GM23248 (cell line): Measurements from ENCODE around the gene ENTR1. TPM values are rescaled to one million over a fixed set of nuclear protein-coding genes. Genes with fewer than 3 reads are reported as not detected.
"Not testable (repeated sequence)": the region's sequence is repeated elsewhere in the genome, so short reads cannot be mapped to it uniquely, and the experiment has no call there.

Experiments used
- DNase-seq: peaks from one replicate; pipeline ENCODE4 v3.0.0-alpha.2; 2015
- H2AFZ ChIP-seq: fragments of 200-600 bp; sonication (generic); 2 replicates; pipeline ENCODE4 v1.6.1; 2016; ENCODE audit warnings: antibody characterized with exemption
- H3F3A ChIP-seq: fragments of 200-600 bp; sonication (generic); 2 replicates; pipeline ENCODE4 v1.6.1; 2016; ENCODE audit warnings: mild to moderate bottlenecking, antibody characterized with exemption, mixed run types; ENCODE audit not compliant: insufficient read depth
- H3K27ac ChIP-seq: fragments of 200-600 bp; sonication (generic); 2 replicates; pipeline ENCODE4 v1.5.1; 2016; ENCODE audit warnings: mild to moderate bottlenecking
- H3K27me3 ChIP-seq: fragments of 200-600 bp; sonication (generic); replicated peaks from 2 replicates; pipeline ENCODE4 v1.6.1; 2016; ENCODE audit warnings: mild to moderate bottlenecking; ENCODE audit not compliant: insufficient read depth
- H3K36me3 ChIP-seq: fragments of 200-600 bp; sonication (generic); 2 replicates; pipeline ENCODE4 v1.6.1; 2016; ENCODE audit warnings: low read depth, mild to moderate bottlenecking
- H3K4me1 ChIP-seq: fragments of 200-600 bp; sonication (generic); 2 replicates; pipeline ENCODE4 v1.6.1; 2016; ENCODE audit warnings: mild to moderate bottlenecking; ENCODE audit not compliant: insufficient read depth
- H3K4me2 ChIP-seq: fragments of 200-600 bp; sonication (generic); one replicate; pipeline ENCODE4 v1.6.1; 2016; ENCODE audit warnings: mild to moderate bottlenecking; ENCODE audit not compliant: unreplicated experiment
- H3K4me3 ChIP-seq: fragments of 200-600 bp; sonication (generic); 2 replicates; pipeline ENCODE4 v1.5.1; 2016; ENCODE audit warnings: mild to moderate bottlenecking
- H3K79me2 ChIP-seq: fragments of 200-600 bp; sonication (generic); 2 replicates; pipeline ENCODE4 v1.6.1; 2016; ENCODE audit warnings: mild to moderate bottlenecking; ENCODE audit not compliant: insufficient read depth
- H3K9ac ChIP-seq: fragments of 200-600 bp; sonication (generic); 2 replicates; pipeline ENCODE4 v1.6.1; 2016; ENCODE audit warnings: mild to moderate bottlenecking
- H3K9me2 ChIP-seq: fragments of 200-600 bp; sonication (generic); 2 replicates; pipeline ENCODE4 v1.6.1; 2016; ENCODE audit warnings: mixed run types, mild to moderate bottlenecking, moderate library complexity; ENCODE audit not compliant: insufficient read depth
- H3K9me3 ChIP-seq: fragments of 200-600 bp; sonication (generic); one replicate; pipeline ENCODE4 v1.6.1; 2017; ENCODE audit warnings: low read depth
- H4K20me1 ChIP-seq: fragments of 200-600 bp; sonication (generic); 2 replicates; pipeline ENCODE4 v1.6.0; 2016; ENCODE audit not compliant: insufficient read depth
- EZH2 ChIP-seq: fragments of 200-600 bp; sonication (generic); IDR thresholded peaks from 2 replicates; pipeline ENCODE4 v1.6.1; 2018; ENCODE audit warnings: antibody characterized with exemption, mild to moderate bottlenecking; ENCODE audit not compliant: insufficient read depth, poor library complexity, severe bottlenecking
- EZH2phosphoT487 ChIP-seq: fragments of 200-600 bp; sonication (generic); IDR thresholded peaks from 2 replicates; pipeline ENCODE4 v1.6.1; 2018; ENCODE audit warnings: antibody characterized with exemption, moderate library complexity, mild to moderate bottlenecking, low read depth; ENCODE audit not compliant: insufficient read depth
- WGBS, 2 experiments: methylation state at CpG; one replicate each; pipeline ENCODE4 v1.1.6; 2015 to 2017; ENCODE audit warnings: low lambda C conversion rate in 2 of 2, low coverage in 1 of 2; ENCODE audit errors: missing lambda C conversion rate in 2 of 2; 5-methylcytosine and 5-hydroxymethylcytosine counted together
- in situ Hi-C: fragments of 300-500 bp; cut with MboI; formaldehyde crosslinking; loops from 2 replicates; pipeline ENCODE4 v1.15.0; 2020
- polyA plus RNA-seq: library from polyadenylated mRNA; unstranded; fragments of >200 nt; fragmentation: Nextera tagmentation; extraction: Ambion mirVana; gene quantifications from 2 replicates; pipeline ENCODE4 v1.2.1, GENCODE V29; 2016
- total RNA-seq: library from RNA; depleted of rRNA; stranded (reverse); fragments of >200 nt; shearing (Covaris generic); gene quantifications from 2 replicates; pipeline ENCODE4 v1.2.3, GENCODE V29; 2014

Gene ENTR1
- total and polyA plus RNA-seq, 2 experiments from 2014 or later = 11.2 to 36.4 TPM

- Histone ChIP-seq H3K27ac (no peak overlapping the region), H2AFZ (no peak overlapping the region), H3K27me3 (no peaks in the 10 kb centered on the region), H3F3A (peaks cover 11% of the 10 kb centered on the region; the same call in 1 of the 2 replicates), H3K9me2 (no peaks in the 10 kb centered on the region), H3K4me3 (no peak overlapping the region), H3K4me1 (no peaks in the 10 kb centered on the region), H3K9ac (no peak overlapping the region), H3K36me3 (no peaks in the 10 kb centered on the region), H3K9me3 (no peaks in the 10 kb centered on the region), H3K4me2 (no peak overlapping the region), H4K20me1 (no peaks in the 10 kb centered on the region), H3K79me2 (peaks cover 15% of the 10 kb centered on the region)
- in situ Hi-C loops = no loop called here
- WGBS, 2 experiments = 92 to 96% methylated on average over 23 to 29 of the region's 29 CpGs
- TF ChIP-seq EZH2phosphoT487 (no peak), EZH2 (no peak)
- no peak for DNase-seq
Measured at GRCh38 chr9:136430588-136431234, 20.3 kb upstream of the ENTR1 start.

GRCh38 chr9:136429683-136430491, 19.5 kb upstream of the ENTR1 start:
- Histone ChIP-seq H4K20me1 (no peaks in the 10 kb centered on the region), H3K79me2 (peaks cover 7% of the 10 kb centered on the region), H2AFZ (no peak overlapping the region), H3K9me2 (no peaks in the 10 kb centered on the region), H3F3A (peaks cover 11% of the 10 kb centered on the region; the same call in 1 of the 2 replicates), H3K4me3 (no peak overlapping the region), H3K9me3 (no peaks in the 10 kb centered on the region), H3K27me3 (no peaks in the 10 kb centered on the region), H3K27ac (no peak overlapping the region), H3K4me1 (no peaks in the 10 kb centered on the region), H3K4me2 (no peak overlapping the region), H3K9ac (no peak overlapping the region), H3K36me3 (no peaks in the 10 kb centered on the region)
- 86 to 88% methylated on average over 28 to 32 of the region's 32 CpGs for WGBS, 2 experiments
- in situ Hi-C loops = no loop called here
- no peak for TF ChIP-seq EZH2
- no peak for TF ChIP-seq EZH2phosphoT487
- DNase-seq = no peak

- Histone ChIP-seq H3K4me2 (no peak overlapping the region), H3K4me3 (no peak overlapping the region), H4K20me1 (no peaks in the 10 kb centered on the region), H3K9me2 (no peaks in the 10 kb centered on the region), H3K36me3 (peaks cover 2% of the 10 kb centered on the region; the same call in 1 of the 2 replicates), H3K79me2 (no peaks in the 10 kb centered on the region), H3K9me3 (no peaks in the 10 kb centered on the region), H3K4me1 (no peaks in the 10 kb centered on the region), H3K9ac (no peak overlapping the region), H3K27ac (no peak overlapping the region), H2AFZ (no peak overlapping the region), H3F3A (peaks cover 14% of the 10 kb centered on the region; the same call in 1 of the 2 replicates), H3K27me3 (no peaks in the 10 kb centered on the region)
- TF ChIP-seq EZH2 (no peak), EZH2phosphoT487 (no peak)
- no peak for DNase-seq
- in situ Hi-C loops = no loop called here
- WGBS, 2 experiments = 82 to 84% methylated on average over 20 to 21 of the region's 21 CpGs
Measured at GRCh38 chr9:136429075-136429628, 18.7 kb upstream of the ENTR1 start.

- Histone ChIP-seq H3K9me3 (no peaks in the 10 kb centered on the region), H3K4me3 (no peak overlapping the region), H3K27ac (no peak overlapping the region), H3F3A (peaks cover 14% of the 10 kb centered on the region; the same call in 1 of the 2 replicates), H3K79me2 (no peaks in the 10 kb centered on the region), H3K27me3 (no peaks in the 10 kb centered on the region), H3K36me3 (peaks cover 10% of the 10 kb centered on the region; the same call in 1 of the 2 replicates), H2AFZ (no peak overlapping the region), H3K9ac (no peak overlapping the region), H3K9me2 (no peaks in the 10 kb centered on the region), H3K4me1 (no peaks in the 10 kb centered on the region), H3K4me2 (no peak overlapping the region), H4K20me1 (no peaks in the 10 kb centered on the region)
- 90 to 94% methylated on average over 11 to 12 of the region's 12 CpGs for WGBS, 2 experiments
- in situ Hi-C loops = no loop called here
- no peak for TF ChIP-seq EZH2
- no peak for DNase-seq
Measured at GRCh38 chr9:136426787-136427186, 16.4 kb upstream of the ENTR1 start.

- H4K20me1 ChIP-seq, DNase-seq, H2AFZ ChIP-seq, H3K4me2 ChIP-seq, H3K27ac ChIP-seq, H3K79me2 ChIP-seq, in situ Hi-C loops, H3K27me3 ChIP-seq, H3K9me2 ChIP-seq, H3K4me1 ChIP-seq, H3K4me3 ChIP-seq, H3K9me3 ChIP-seq, H3K9ac ChIP-seq: not testable (repeated sequence)
- peaks cover 10% of the 10 kb centered on the region; the same call in 1 of the 2 replicates for H3K36me3 ChIP-seq
- peaks cover 14% of the 10 kb centered on the region; the same call in 1 of the 2 replicates for H3F3A ChIP-seq
- WGBS, 2 experiments = 81 to 87% methylated on average over 7 of the region's 7 CpGs
Measured at GRCh38 chr9:136425367-136425766, 15.0 kb upstream of the ENTR1 start.
